WTC11 (cell line): Measurements from ENCODE around the gene LRRC74B. TPM values are rescaled to one million over a fixed set of nuclear protein-coding genes. Genes with fewer than 3 reads are reported as not detected.

Source experiments
- ATAC-seq: fragments of 200-7000 bp; cut with Tn5 transposase; 2 replicates; pipeline ENCODE4 v1.10.0; 2021; ENCODE audit warnings: mild to moderate bottlenecking, moderate library complexity
- CTCF ChIA-PET: fragments of 300-600 bp; sonication (Branson Sonifier 250); formaldehyde crosslinking; loops from one replicate; lab custom pipeline; 2021; ENCODE audit warnings: antibody characterized with exemption; lab: Charles Lee
- POLR2A ChIA-PET: fragments of 350-600 bp; sonication (Branson Sonifier 250); formaldehyde crosslinking; loops from one replicate; lab custom pipeline; 2021; ENCODE audit warnings: antibody characterized with exemption; lab: Charles Lee
- DNase-seq: peaks from one replicate; pipeline ENCODE4 v3.0.0; 2021; ENCODE audit warnings: low spot score
- H3K27ac Mint-ChIP-seq: 2 replicates; pipeline ENCODE4 v1.8.0; 2021; ENCODE audit warnings: mixed read lengths
- H3K27me3 Mint-ChIP-seq: 2 replicates; pipeline ENCODE4 v1.8.0; 2021; ENCODE audit warnings: low read depth, mild to moderate bottlenecking, moderate library complexity, mixed read lengths
- H3K36me3 Mint-ChIP-seq: 2 replicates; pipeline ENCODE4 v1.8.0; 2021; ENCODE audit warnings: mixed read lengths
- H3K4me1 Mint-ChIP-seq: 2 replicates; pipeline ENCODE4 v1.8.0; 2022; ENCODE audit warnings: mixed read lengths
- H3K4me3 Mint-ChIP-seq: 2 replicates; pipeline ENCODE4 v1.8.0; 2021; ENCODE audit warnings: mild to moderate bottlenecking, moderate library complexity, mixed read lengths
- H3K9me3 Mint-ChIP-seq: 2 replicates; pipeline ENCODE4 v1.8.0; 2021; ENCODE audit warnings: mixed read lengths
- ATF1 ChIP-seq: sonication (generic); formaldehyde crosslinking; IDR thresholded peaks from 2 replicates; pipeline ENCODE4 v1.8.1; 2023; ENCODE audit warnings: mild to moderate bottlenecking, moderate library complexity, missing genetic modification reagents
- CREM ChIP-seq: sonication (generic); formaldehyde crosslinking; IDR thresholded peaks from 2 replicates; pipeline ENCODE4 v1.8.1; 2022; ENCODE audit warnings: mild to moderate bottlenecking, missing genetic modification reagents, moderate library complexity
- CTCF ChIP-seq: fragments of 200-600 bp; IDR thresholded peaks from 2 replicates; pipeline ENCODE4 v1.8.0; 2022; ENCODE audit warnings: antibody characterized with exemption
- GRHL2 ChIP-seq: fragments of 250-450 bp; sonication (Bioruptor Pico); IDR thresholded peaks from 2 replicates; pipeline ENCODE4 v1.8.0; 2022; ENCODE audit warnings: mild to moderate bottlenecking, moderate library complexity; ENCODE audit not compliant: insufficient replicate concordance, severe bottlenecking
- GTF2I ChIP-seq: fragments of 250-450 bp; sonication (Bioruptor Pico); conservative IDR thresholded peaks from 2 replicates; pipeline ENCODE4 v1.4.0; 2021; ENCODE audit warnings: mild to moderate bottlenecking
- IRF2 ChIP-seq: sonication (generic); formaldehyde crosslinking; IDR thresholded peaks from 2 replicates; pipeline ENCODE4 v1.8.0; 2022; ENCODE audit warnings: low read depth, missing genetic modification reagents, borderline replicate concordance
- MLX ChIP-seq: sonication (generic); formaldehyde crosslinking; IDR thresholded peaks from 2 replicates; pipeline ENCODE4 v1.8.1; 2023; ENCODE audit warnings: mild to moderate bottlenecking, missing genetic modification reagents, moderate library complexity
- MYBL2 ChIP-seq: sonication (generic); formaldehyde crosslinking; IDR thresholded peaks from 2 replicates; pipeline ENCODE4 v1.8.1; 2023; ENCODE audit warnings: mild to moderate bottlenecking, moderate library complexity, missing genetic modification reagents
- NR2C2 ChIP-seq: sonication (generic); formaldehyde crosslinking; IDR thresholded peaks from 2 replicates; pipeline ENCODE4 v1.8.0; 2022; ENCODE audit warnings: mild to moderate bottlenecking, missing genetic modification reagents
- NR3C1 ChIP-seq: sonication (generic); formaldehyde crosslinking; conservative IDR thresholded peaks from 2 replicates; pipeline ENCODE4 v1.8.1; 2023; ENCODE audit warnings: low read depth, mild to moderate bottlenecking, missing genetic modification reagents
- OVOL2 ChIP-seq: fragments of 250-450 bp; sonication (Bioruptor Pico); IDR thresholded peaks from 2 replicates; pipeline ENCODE4 v1.9.0; 2021; ENCODE audit warnings: mild to moderate bottlenecking, borderline replicate concordance
- USF1 ChIP-seq: sonication (generic); formaldehyde crosslinking; IDR thresholded peaks from 2 replicates; pipeline ENCODE4 v1.8.0; 2022; ENCODE audit warnings: mild to moderate bottlenecking, missing genetic modification reagents
- ZNF232 ChIP-seq: sonication (generic); formaldehyde crosslinking; IDR thresholded peaks from 2 replicates; pipeline ENCODE4 v1.8.0; 2022; ENCODE audit warnings: mild to moderate bottlenecking, missing genetic modification reagents
- ZNF317 ChIP-seq: sonication (generic); formaldehyde crosslinking; IDR thresholded peaks from 2 replicates; pipeline ENCODE4 v1.8.1; 2023; ENCODE audit warnings: low read depth, mild to moderate bottlenecking, moderate library complexity, missing genetic modification reagents, borderline replicate concordance
- ZNF396 ChIP-seq: fragments of 250-450 bp; sonication (Bioruptor Pico); IDR thresholded peaks from 2 replicates; pipeline ENCODE4 v1.8.0; 2021; ENCODE audit warnings: mild to moderate bottlenecking, moderate library complexity, borderline replicate concordance
- ZNF416 ChIP-seq: fragments of 250-450 bp; sonication (Bioruptor Pico); IDR thresholded peaks from 2 replicates; pipeline ENCODE4 v1.9.0; 2021; ENCODE audit warnings: mild to moderate bottlenecking, inconsistent platforms
- ZNF423 ChIP-seq: fragments of 250-450 bp; sonication (Bioruptor Pico); IDR thresholded peaks from 2 replicates; pipeline ENCODE4 v2.1.2; 2022; ENCODE audit warnings: mild to moderate bottlenecking, moderate library complexity
- ZNF671 ChIP-seq: fragments of 250-450 bp; sonication (Bioruptor Pico); IDR thresholded peaks from 2 replicates; pipeline ENCODE4 v1.8.0; 2021; ENCODE audit warnings: mild to moderate bottlenecking
- ZSCAN18 ChIP-seq: fragments of 250-450 bp; sonication (Bioruptor Pico); IDR thresholded peaks from 2 replicates; pipeline ENCODE4 v2.1.2; 2022; ENCODE audit warnings: mild to moderate bottlenecking, moderate library complexity
- total RNA-seq: library from RNA; stranded (reverse); gene quantifications from 3 replicates; pipeline ENCODE4 v1.2.3, GENCODE V29; 2021
- TF ChIP-seq, protein P1 (sequence below): sonication (generic); formaldehyde crosslinking; IDR thresholded peaks from 2 replicates; pipeline ENCODE4 v1.8.0; 2022; ENCODE audit warnings: missing genetic modification reagents

The LRRC74B gene
- total RNA-seq, 1 experiment from 2014 or later, result not detected

DNA sequence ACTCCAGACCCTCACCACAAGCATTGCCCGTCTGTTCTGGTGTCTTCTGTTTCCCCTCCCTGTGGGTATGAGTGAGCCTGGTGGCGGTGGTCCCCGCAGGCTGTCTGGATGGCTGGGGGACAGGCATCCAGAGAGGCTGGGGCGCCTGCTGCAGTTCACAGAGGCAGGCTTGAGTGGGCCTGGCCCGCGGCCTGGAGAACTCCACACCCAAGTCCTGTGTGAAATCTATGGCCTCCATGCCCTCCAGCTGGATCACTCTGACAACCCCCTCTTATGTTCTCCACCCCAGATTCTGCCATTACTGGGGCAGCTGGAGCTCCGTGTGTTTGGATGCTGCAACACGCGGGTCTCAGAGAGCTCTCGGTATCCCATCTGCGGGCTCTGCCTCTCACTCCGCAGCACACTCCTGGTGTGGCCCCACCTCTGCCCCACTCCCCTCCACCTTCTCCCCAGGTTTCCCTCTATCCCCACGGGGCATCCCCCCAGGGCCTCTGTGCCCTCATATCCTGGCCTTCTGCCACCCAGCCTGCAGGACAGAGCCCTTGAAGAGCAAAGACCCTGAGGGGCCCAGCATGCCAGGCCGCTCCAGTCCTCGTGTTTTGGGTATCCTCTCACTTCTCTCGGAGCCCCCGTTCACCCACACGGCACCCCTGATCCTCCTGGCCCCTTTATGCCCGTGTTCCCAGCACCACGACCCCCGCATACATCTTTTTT lies 31.3 kb downstream of the LRRC74B start:
- no peak for ATAC-seq
- H3K9me3 Mint-ChIP-seq, result peaks cover 10% of the 10 kb centered on the region
- H3K27me3 Mint-ChIP-seq, result no peaks in the 10 kb centered on the region
- H3K4me3 Mint-ChIP-seq, result no peak overlapping the region
- H3K36me3 Mint-ChIP-seq, result no peaks in the 10 kb centered on the region
- ChIA-PET CTCF (interaction anchor here (0.5 to 2.5 kb wide), 4 partner anchors 26 to 121 kb away, joined by 3 to 6 read pairs (median 4); no protein-coding TSS in a partner anchor), POLR2A (no interaction called here)
- no peak for TF ChIP-seq OVOL2 (CRISPR knock-in tag)
- TF ChIP-seq CTCF, result no peak
- TF ChIP-seq, protein P1, sequence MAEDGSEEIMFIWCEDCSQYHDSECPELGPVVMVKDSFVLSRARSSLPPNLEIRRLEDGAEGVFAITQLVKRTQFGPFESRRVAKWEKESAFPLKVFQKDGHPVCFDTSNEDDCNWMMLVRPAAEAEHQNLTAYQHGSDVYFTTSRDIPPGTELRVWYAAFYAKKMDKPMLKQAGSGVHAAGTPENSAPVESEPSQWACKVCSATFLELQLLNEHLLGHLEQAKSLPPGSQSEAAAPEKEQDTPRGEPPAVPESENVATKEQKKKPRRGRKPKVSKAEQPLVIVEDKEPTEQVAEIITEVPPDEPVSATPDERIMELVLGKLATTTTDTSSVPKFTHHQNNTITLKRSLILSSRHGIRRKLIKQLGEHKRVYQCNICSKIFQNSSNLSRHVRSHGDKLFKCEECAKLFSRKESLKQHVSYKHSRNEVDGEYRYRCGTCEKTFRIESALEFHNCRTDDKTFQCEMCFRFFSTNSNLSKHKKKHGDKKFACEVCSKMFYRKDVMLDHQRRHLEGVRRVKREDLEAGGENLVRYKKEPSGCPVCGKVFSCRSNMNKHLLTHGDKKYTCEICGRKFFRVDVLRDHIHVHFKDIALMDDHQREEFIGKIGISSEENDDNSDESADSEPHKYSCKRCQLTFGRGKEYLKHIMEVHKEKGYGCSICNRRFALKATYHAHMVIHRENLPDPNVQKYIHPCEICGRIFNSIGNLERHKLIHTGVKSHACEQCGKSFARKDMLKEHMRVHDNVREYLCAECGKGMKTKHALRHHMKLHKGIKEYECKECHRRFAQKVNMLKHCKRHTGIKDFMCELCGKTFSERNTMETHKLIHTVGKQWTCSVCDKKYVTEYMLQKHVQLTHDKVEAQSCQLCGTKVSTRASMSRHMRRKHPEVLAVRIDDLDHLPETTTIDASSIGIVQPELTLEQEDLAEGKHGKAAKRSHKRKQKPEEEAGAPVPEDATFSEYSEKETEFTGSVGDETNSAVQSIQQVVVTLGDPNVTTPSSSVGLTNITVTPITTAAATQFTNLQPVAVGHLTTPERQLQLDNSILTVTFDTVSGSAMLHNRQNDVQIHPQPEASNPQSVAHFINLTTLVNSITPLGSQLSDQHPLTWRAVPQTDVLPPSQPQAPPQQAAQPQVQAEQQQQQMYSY (CRISPR knock-in tag), result no peak
- TF ChIP-seq GRHL2 (CRISPR knock-in tag), result no peak
- no peak for DNase-seq
- H3K4me1 Mint-ChIP-seq, result no peaks in the 10 kb centered on the region
- H3K27ac Mint-ChIP-seq, result no peak overlapping the region

DNA sequence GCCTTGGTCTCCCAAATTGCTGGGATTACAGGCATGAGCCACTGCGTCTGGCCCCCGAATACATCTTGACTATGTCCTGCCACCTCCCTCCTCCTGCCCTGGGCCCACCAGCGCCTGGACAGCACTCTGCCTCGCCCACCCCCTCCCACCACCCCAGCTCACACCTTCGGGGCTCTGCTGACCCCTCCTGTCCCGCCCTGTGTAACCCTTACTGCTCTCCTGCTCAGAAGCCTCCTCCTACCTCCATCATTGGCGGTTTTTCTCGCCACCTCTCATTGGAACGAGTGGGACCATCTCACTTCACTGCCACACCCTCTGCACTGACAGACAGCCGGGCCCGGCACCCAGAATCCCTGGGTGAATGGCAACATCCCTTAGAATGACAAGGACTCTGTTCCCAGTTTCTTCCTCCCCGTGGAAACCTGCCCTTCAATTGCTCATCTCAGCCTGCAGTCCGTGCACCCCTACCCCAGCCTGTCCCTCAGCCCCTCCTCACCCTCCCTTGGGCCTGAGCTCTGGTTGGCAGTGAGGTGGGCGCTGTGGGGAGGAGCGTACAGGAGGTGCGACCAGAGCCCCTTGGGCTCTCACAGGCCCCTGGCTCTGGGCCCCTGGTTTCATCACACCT lies 32.2 kb downstream of the LRRC74B start:
- ChIA-PET POLR2A (no interaction called here), CTCF (interaction anchor here (1.6 kb wide), 2 partner anchors 25 to 26 kb away, joined by 6 to 7 read pairs; no protein-coding TSS in a partner anchor)
- no peaks in the 10 kb centered on the region for H3K27me3 Mint-ChIP-seq
- H3K9me3 Mint-ChIP-seq, result peaks cover 4% of the 10 kb centered on the region
- no peak overlapping the region for H3K27ac Mint-ChIP-seq
- TF ChIP-seq IRF2 (no peak), ZNF671 (CRISPR knock-in tag) (no peak), MLX (CRISPR knock-in tag) (no peak), ZSCAN18 (CRISPR knock-in tag) (no peak)
- no peak overlapping the region for H3K4me3 Mint-ChIP-seq
- no peak; the same call in 1 of the 2 replicates for ATAC-seq
- H3K36me3 Mint-ChIP-seq, result no peaks in the 10 kb centered on the region
- no peaks in the 10 kb centered on the region for H3K4me1 Mint-ChIP-seq
- DNase-seq, result no peak

DNA sequence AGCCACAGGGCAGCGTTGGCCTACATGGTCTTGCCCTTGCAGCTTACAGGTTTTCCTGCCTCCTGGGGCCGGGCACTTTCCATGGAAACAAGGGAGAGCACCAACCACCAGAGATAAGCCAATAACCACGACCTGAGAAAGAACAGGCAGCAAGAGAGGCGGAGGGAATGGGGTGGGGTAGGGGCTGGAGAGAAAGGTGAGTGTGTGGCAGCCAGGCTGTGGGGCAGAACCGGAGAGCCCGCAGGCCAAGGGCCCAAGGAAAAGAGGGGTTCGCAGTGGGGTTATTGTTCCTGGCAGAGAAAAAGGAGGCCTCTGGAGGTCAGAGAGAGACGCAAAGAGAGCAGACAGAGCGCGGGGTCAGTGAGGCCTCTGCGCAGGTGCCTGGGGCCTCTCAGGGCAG lies 33.2 kb downstream of the LRRC74B start:
- no peaks in the 10 kb centered on the region for H3K4me1 Mint-ChIP-seq
- H3K27me3 Mint-ChIP-seq, result no peaks in the 10 kb centered on the region
- H3K27ac Mint-ChIP-seq, result no peak overlapping the region
- CTCF ChIA-PET, result interaction anchor here (1.0 to 1.6 kb wide), 2 partner anchors 24 to 58 kb away, joined by 3 to 7 read pairs; no protein-coding TSS in a partner anchor
- DNase-seq, result no peak
- H3K36me3 Mint-ChIP-seq, result no peaks in the 10 kb centered on the region
- no peaks in the 10 kb centered on the region for H3K9me3 Mint-ChIP-seq
- POLR2A ChIA-PET, result no interaction called here
- ATAC-seq, result no peak
- no peak overlapping the region for H3K4me3 Mint-ChIP-seq
- TF ChIP-seq USF1, result no peak
- no peak for TF ChIP-seq CTCF
- TF ChIP-seq NR3C1 (CRISPR knock-in tag), result no peak
- no peak for TF ChIP-seq GTF2I (CRISPR knock-in tag)
- no peak for TF ChIP-seq ZNF232 (CRISPR knock-in tag)
- no peak for TF ChIP-seq ZNF416 (CRISPR knock-in tag)
- TF ChIP-seq NR2C2 (CRISPR knock-in tag), result no peak
- TF ChIP-seq CREM, result no peak
- no peak for TF ChIP-seq ZNF423
- TF ChIP-seq ATF1, result no peak
- TF ChIP-seq MYBL2 (CRISPR knock-in tag), result no peak
- TF ChIP-seq ZNF317, result no peak
- TF ChIP-seq ZNF396, result no peak
